HG02973 (cell line): Measurements from ENCODE around the gene LRRC4C.
"Not testable (repeated sequence)": the region's sequence is repeated elsewhere in the genome, so short reads cannot be mapped to it uniquely, and the experiment has no call there.

ENCODE experiments used
- ATAC-seq: cut with Tn5 transposase; IDR thresholded peaks from one replicate; pipeline ENCODE4 v1.9.1; 2021; ENCODE audit warnings: moderate library complexity; ENCODE audit not compliant: unreplicated experiment

The LRRC4C gene

DNA sequence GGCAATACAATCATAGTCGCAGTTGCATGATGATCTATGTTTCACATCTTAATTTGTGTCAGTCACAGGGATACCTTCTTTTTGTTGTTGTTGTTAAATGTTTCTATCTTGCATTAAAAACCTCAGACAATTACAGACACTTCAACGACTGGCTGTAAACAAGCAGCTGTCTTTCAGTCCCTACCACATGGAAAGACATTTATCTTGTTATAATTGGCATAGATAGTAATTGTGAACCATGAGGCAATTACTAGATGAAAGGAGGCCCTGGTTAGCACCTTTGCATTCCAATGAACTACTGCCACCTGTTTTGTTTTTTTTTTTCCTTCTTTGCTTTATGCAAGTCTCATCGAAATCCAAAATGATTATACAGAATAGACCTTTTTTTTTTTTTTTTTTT lies 416.8 kb downstream of the LRRC4C start:
- no peak for ATAC-seq

DNA sequence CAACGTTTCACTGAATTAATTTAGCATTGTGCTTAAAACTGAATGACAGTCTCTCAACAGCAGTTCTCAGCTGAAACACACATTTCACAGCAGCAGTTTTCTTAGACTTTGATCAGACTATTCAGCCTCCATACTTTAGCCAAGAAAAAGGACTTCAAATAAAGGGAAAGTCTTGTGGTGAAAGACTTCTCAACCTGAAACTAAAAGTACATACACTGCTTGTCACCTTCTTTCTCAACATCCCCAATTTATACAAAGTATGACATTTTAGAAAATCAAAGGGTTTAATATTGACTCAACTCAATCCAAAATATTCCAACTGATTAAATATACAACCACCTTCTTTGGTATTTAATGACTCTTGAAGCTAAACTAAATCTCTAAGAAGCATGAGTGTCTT lies 419.0 kb downstream of the LRRC4C start:
- ATAC-seq = no peak

DNA sequence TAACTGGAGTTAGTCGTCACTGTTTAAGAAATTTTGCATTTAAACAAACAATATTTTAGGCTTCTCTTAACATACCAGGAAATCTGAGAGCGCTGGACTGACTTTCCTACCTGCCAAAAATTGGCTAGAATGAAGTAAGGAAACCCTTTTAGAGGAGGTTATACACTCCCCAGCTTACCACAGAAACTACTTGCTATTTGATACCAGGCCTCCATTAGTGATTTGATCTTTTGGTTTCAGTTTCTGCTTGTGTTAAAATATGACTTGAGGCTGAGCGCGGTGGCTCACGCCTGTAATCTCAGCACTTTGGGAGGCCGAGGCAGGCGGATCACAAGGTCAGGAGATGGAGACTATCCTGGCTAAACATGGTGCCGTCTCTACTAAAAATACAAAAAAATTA lies 419.9 kb downstream of the LRRC4C start:
- no peak for ATAC-seq

DNA sequence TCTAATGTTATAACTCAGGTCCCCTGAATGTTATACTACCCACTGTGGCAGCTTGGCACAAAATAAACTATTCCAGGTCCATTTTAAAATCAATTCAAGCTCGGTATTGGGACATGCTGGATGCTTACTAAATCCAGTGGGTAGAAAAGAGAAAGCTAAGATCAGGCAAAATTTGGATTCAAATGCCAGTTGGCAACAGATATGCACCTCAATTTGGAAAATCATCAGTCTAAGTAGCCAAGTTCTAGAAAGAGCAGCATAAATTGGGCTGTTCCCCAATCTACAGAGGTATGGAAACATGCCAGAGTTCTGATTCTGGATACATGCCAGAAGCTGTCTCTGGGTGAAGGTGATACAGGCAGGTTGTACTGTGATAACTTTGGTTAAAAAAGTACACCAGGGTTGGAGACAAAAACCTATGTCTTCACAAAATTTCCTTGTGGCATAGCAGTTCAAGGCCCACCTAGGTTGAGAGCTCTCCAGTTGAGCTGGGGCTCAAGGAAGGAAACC lies 427.8 kb downstream of the LRRC4C start:
- no peak for ATAC-seq

DNA sequence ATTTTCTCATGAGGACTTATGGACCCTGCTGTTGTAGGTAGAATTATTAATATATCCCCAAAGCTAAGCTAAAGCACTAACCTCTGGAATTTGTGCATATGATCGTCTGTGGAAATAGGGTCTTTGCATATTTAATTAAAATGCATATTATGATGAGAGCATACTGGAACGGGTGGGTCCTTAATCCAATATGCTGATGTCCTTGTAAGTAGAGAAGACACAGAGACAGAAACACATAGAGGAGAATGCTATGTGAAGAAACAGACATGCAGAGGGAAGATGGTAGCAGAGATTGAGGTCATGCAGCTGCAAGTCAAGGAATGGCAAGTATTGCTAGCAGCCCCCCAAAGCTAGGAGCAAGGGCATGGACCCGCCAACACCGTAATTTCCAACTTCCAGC lies 439.2 kb downstream of the LRRC4C start:
- ATAC-seq = no peak

DNA sequence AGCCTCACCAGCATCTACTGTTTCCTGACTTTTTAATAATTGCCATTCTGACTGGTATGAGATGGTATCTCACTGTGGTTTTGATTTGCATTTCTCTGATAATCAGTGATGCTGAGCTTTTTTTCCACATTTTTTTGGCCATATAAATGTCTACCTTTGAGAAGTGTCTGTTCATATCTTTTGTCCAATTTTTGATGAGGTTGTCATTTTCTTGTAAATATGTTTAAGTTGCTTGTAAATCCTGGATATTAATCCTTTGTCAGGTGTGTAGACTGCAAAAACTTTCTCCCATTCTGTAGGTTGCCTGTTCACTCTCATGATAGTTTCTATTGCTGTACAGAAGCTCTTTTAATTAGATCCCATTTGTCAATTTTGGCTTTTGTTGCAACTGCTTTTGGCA lies 439.8 kb downstream of the LRRC4C start:
- not testable (repeated sequence) for ATAC-seq

DNA sequence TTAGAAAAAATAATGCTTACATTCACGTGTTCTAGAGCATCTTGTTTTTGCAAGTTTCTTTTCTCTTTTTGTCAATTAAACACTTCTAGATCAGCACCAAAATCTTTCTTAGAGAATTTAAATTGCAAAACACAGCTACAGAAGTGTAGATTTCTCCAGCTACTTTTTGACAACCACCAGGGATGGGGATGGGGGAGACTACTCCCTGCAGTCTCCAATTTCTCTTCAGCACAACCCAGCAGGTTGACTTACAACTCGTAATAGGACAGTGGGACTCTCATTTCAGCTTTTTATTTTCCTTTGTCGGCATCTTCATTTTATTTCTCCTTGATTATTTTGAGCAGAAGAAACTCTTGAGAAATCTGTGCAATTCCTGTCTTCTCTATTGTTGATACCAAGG lies 441.2 kb downstream of the LRRC4C start:
- no peak for ATAC-seq

DNA sequence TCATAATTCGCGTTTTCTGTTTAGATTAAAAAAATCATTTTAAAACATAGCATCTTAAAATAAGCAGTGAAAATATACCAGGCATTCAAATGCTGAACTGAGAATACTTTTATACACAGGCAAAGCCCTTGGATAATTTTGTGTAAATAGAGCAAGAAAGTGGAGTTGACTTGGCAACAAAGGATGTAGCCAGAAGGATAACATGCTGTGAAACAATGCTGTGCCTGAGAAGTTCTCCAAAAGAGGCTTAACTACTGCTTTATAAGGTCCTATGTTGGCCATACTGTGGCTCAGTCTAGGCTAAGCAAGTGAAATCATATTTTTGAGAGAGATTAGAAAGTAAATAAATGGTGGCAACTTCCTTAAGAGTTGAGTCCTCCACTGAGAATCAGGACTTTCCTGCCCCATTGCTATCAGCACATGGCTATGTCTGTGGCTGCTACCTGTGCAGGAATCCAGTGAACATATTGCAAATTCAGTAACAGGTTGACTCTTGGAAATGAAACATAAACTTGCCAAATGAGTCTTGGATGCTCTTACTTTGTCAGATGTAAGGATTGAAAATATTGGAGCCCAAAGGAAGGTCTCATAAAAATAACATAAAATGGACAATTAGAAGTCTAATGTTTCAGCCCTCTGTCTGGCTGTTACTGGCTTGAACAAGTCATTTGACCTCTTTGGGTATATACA lies 448.9 kb downstream of the LRRC4C start:
- ATAC-seq = no peak

DNA sequence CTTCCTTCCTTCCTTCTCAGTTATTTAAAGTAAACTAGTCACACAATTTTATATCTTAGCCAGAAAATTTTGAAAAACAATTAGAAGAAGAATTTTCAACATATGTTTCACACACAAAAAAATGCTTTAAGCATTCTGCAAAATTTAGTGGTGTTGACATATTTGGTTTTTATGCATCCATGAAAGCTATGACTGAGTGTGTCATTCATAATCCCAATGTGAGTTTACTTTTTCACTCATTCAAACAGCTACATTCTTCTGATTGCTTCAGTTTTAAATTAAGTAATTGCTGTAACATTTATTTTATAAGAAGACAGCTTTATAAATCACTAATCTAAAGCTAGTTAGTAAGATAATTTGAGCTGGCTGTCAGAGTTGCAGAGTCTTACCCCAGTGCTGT lies 453.5 kb downstream of the LRRC4C start:
- ATAC-seq = no peak

DNA sequence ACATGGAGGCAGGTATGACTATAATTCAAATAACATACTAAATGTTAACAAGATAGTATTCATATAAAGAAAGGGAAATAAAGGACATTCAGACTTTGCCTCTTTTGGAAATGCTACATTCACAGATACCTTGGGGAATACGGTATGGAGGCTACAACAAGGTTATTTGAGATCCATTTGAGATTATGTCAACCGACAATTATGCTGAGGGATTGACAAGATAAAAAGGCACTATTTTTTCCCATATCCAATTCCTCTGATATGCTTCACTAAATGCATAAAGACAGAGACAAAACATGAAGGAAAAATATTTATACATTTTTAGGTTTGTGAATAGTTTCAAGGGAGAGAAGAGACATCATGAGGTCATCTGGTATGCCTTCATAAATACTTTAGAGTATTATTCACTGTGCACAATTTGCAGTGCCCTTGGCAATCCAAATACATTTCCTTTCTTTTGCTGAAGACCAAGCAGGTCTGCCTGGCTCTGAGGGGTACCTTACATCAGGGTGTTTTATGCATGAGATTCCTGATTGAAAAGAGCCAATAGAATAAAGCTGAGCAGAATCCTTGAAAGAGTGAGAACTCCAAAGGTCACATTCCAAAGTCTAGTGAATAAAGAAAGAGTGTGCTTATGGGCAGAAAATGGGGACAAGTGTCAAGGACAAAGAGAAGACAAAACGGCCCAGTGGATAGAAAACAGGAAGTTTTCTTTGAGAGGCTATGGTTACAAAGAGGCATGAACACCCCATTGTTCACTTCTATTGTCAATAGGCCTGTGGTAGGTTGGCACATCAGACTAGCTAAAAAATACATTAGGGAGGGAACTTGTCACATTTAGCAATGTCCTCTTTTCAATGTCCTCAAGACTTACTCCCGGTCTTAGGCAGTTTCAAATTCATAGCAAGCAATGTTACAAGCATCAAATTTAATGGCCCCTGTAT lies 455.8 kb downstream of the LRRC4C start:
- ATAC-seq = no peak

DNA sequence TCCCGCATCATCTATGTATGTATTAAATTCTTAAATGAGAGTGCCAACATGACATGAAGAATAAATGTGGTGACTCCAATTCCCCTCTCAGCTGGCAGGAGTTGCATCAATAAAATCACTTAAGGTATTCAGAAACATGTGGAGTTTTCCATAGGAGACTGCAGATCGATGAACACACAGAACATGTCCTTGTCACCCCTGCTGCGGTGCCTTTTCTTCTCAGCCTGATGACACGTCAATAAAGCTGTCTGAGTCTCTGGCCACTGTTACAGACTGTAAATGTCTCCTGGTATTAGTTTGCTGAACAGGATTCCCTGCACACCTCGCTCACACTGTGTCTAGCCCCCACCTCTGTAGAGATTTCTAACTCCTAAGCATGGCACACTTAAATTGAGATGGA lies 460.5 kb downstream of the LRRC4C start:
- ATAC-seq = no peak

DNA sequence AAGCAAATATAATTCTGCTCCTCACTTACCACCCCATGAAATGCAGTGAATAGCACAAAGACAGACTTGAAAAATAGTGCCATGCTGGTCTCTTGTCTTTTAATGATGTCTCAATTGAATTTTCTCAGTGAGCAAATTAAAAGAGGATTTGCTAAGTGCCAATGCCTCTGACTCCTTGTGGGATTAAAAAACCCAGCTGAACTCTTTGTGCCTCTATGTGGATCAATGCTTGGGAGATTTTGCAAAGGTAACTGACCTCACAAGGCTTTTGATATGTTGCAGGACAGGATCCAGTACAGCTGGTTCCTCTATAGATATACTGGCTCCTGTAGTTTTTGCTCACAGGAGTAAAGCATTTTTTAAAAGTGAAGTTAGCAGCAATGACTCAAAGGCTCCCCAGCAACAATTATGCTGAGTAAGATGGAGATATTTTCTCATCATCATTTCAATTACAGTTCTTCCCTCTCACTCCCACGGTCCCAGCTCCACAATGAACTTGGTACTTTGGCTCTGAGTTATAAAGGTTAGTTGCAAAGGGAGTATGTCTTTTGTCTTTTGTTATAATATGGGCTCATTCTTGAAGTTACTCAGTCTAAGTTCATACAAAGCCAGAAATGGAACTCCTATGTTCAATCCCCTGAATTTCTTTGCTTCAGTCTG lies 471.5 kb downstream of the LRRC4C start:
- ATAC-seq = no peak

DNA sequence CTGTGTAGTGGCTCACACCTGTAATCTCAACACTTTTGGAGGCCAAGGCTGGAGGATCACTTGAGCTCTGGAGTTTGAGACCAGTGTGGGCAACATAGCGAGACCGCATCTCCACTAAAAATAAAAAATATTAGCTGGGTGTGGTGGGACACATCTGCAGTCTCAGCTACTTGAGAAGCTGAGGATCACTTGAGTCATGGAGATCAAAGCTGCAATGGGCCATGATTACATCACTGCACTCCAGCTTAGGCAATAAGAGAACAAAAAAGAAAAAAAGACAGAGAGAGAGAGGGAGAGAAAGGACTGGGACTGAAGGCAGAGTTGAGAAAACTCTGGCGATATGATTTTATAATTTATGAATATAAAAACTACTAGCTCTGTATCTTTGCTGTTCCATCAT lies 473.1 kb downstream of the LRRC4C start:
- no peak for ATAC-seq

DNA sequence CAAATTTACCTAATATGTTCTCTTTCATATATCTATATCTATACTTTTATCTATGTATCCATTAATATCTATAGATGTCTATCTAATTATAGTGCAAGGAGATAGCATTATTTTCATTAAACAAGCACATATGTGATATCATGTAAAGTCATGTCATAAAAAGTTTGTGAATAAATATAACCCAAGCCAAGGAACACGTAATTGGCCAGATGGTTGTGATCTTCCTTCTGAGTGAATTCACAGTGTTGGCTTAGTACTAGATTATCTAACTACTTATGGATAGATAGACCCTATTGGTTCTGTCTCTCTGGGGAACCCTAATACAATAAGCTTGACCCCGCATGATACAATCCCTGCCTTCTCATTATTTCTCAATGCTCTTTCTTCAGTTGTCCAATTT lies 484.4 kb downstream of the LRRC4C start:
- ATAC-seq = no peak

DNA sequence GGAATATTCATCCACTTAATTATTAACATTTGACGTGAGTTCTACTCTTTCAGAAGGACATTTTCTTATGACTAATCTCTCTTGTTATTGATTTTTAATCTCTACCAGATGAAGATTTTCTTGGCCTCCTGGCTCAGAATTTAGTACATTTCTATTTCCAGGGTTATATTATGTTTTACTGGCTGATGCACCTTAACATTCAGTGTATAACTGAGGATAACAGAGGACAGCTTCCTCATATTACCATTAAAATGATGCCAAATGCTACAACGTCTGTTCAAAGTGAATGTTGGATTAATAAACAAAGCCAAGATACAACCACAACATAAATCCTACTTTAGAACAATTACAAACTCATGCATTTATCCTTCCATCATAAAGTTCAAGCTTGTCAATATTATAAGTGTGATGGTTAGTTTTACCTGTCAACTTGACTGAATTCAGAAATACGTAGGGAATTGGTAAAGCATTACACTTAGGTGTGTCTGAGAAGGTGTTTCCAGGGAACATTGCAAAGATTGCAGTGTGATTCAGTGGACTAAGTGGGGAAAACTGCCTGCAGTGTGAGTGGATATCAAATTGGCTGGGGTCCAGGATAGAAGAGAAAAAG lies 485.2 kb downstream of the LRRC4C start:
- no peak for ATAC-seq

DNA sequence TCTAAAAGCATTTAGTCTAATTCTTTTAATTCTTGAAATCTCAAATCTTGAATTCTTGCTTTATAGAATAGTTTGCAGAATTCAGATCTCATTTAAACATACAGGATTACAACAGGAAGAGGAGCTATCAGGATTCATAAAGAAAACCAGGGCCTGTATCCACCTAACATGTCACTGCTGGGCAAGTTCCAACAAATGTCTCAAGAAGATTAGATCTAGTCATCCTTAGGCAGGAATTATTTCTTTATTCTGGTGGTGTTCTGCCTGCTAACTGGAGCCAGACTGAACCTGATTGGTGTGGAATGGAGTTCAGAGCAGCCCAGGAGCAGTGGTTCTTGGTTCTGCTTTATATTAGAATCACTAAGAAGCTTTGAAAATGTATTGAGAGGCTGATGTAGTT lies 500.7 kb downstream of the LRRC4C start:
- no peak for ATAC-seq

DNA sequence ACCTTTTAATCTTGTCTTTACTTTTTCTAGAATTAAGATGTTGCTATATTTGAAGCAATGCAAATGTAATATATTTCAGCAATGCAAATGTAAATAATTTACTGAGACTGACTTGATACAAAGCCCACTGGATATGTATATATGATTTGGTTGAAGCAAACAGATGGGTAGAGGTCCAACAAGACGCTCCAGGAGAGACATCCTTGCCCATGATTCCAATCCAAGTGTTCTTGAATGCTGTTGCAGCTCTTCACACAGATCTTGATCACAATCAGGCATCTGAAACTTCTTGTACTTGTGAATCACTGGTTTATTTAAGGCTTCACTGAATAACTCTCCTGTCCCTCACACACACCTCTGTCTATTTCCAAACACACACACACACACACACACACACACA lies 507.0 kb downstream of the LRRC4C start:
- no peak for ATAC-seq

DNA sequence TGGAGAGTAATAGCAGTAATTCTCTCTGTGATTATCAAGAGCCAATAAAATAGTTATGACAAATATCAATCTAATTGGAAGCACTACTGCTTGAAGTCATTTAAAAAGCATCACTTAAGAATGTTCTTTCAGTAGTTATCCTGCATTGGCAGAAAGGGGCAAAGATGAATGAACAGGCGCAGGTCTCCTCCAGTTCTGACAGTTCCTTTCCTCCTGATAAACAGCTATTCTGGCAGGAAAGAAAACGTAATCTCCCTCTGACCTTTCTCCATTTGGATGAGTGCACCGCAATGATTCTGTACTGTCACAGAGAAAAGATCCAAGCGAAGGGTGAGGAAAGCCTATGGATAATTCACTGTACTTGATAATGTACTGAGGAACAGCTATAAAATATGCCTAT lies 521.5 kb downstream of the LRRC4C start:
- no peak for ATAC-seq

DNA sequence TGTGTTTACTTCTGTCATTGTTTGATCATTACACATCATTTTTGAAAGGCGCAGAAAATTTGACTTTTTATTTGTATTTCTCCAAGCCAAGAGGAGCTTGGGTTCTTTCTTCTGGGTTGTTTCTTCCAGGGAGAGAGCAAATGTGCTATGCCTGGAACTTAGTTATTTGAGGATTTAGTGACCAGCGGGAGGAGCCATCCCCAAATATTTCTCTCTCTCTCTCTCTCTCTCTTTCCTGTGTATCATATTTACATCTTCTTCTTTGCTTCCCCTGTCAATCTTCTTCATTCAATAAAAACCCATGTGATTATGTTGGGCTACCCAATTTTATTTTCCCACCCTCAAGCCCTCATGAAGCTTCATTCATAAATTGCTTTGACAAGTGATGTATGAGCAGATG lies 534.5 kb downstream of the LRRC4C start:
- ATAC-seq = no peak

DNA sequence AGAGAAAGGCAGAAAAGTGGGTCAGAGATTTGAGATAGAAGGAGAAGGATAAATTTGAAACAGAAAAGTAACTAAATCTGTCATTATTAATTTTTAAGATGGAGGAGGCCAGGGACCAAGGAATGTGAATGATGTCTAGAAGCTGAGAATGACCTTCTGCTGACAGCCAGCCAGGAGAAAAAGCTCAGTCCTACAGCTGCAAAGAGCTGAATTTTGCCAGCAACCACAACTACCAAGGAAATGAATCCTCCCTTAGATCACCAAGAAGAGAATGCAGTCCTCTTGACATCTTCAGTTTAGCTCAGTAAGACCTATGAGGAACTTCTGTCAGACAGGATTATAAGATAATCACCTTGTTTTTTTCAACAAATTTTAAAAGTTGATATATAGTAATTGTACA lies 538.2 kb downstream of the LRRC4C start:
- no peak for ATAC-seq

DNA sequence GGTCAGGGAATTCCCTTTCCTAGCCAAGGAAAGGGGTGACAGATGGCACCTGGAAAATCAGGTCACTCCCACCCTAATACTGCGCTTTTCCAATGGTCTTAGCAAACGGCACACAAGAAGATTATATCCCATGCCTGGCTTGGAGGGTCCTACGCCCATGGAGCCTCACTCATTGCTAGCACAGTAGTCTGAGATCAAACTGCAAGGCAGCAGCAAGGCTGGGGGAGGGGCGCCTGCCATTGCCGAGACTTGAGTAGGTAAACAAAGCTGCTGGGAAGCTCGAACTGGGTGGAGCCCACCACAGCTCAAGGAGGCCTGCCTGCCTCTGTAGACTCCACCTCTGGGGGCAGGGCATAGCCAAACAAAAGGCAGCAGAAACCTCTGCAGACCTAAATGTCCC lies 548.7 kb downstream of the LRRC4C start:
- ATAC-seq = not testable (repeated sequence)
